H1 (cell line): ENCODE data around the gene SBNO2. TPM values are rescaled to one million over a fixed set of nuclear protein-coding genes. Genes with fewer than 3 reads are reported as not detected.
"Not testable (repeated sequence)": the region's sequence is repeated elsewhere in the genome, so short reads cannot be mapped to it uniquely, and the experiment has no call there.

Experiments used
- CTCF ChIA-PET: fragments of 300-600 bp; sonication (Branson Sonifier 250); formaldehyde crosslinking; loops from one replicate; lab custom pipeline; 2021; ENCODE audit not compliant: partially characterized antibody; lab: Charles Lee
- POLR2A ChIA-PET: fragments of 300-600 bp; sonication (Branson Sonifier 250); formaldehyde crosslinking; loops from one replicate; lab custom pipeline; 2021; ENCODE audit warnings: inconsistent platforms; ENCODE audit not compliant: partially characterized antibody; lab: Charles Lee
- DNase-seq, 2 experiments: peaks; one replicate each; pipeline versions ENCODE4 v3.0.0 to v3.0.0-alpha.2; 2010 to 2022; ENCODE audit warnings: low spot score in 2 of 2, low read depth in 1 of 2, mixed read lengths in 1 of 2
- FAIRE-seq: peaks from 2 replicates; lab custom pipeline; 2011; peaks lifted over from hg19 to GRCh38; lab: Jason Lieb, UNC
- H2AFZ ChIP-seq: 2 replicates; pipeline ENCODE4 v1.8.1; 2012; ENCODE audit warnings: low read length, inconsistent platforms
- H2AK5ac ChIP-seq: 2 replicates; pipeline ENCODE4 v1.6.1; 2013; ENCODE audit warnings: low read depth, low read length
- H2BK120ac ChIP-seq: replicated peaks from 2 replicates; pipeline ENCODE3; 2013; ENCODE audit warnings: low read depth, low read length, inconsistent platforms
- H2BK12ac ChIP-seq: 2 replicates; pipeline ENCODE4 v1.6.1; 2013; ENCODE audit warnings: low read depth, low read length
- H2BK15ac ChIP-seq: 2 replicates; pipeline ENCODE4 v1.6.1; 2013; ENCODE audit warnings: low read length
- H2BK20ac ChIP-seq: 2 replicates; pipeline ENCODE4 v1.6.1; 2013; ENCODE audit warnings: low read length
- H2BK5ac ChIP-seq: 2 replicates; pipeline ENCODE4 v1.6.1; 2013; ENCODE audit warnings: low read depth, low read length
- H3K14ac ChIP-seq: 2 replicates; pipeline ENCODE4 v1.6.1; 2013; ENCODE audit warnings: inconsistent platforms; ENCODE audit not compliant: insufficient read length
- H3K18ac ChIP-seq: 2 replicates; pipeline ENCODE4 v1.6.1; 2013; ENCODE audit warnings: low read length; ENCODE audit errors: extremely low read depth
- H3K23ac ChIP-seq: 2 replicates; pipeline ENCODE4 v1.6.1; 2013; ENCODE audit warnings: inconsistent platforms; ENCODE audit not compliant: insufficient read length
- H3K23me2 ChIP-seq: 2 replicates; pipeline ENCODE4 v1.6.1; 2013; ENCODE audit warnings: low read depth, low read length
- H3K27ac ChIP-seq: 2 replicates; pipeline ENCODE4 v1.6.1; 2011; ENCODE audit warnings: low read depth, low read length, inconsistent platforms
- H3K27me3 ChIP-seq, 4 experiments: replicated peaks in 1 of 4; 1 replicate in 1 of 4; 2 replicates in 3 of 4; pipeline versions ENCODE4 v1.6.1 to v1.8.1; 2011 to 2013; ENCODE audit warnings: low read length in 3 of 4, mild to moderate bottlenecking in 3 of 4, inconsistent platforms in 2 of 4, mixed read lengths in 2 of 4, moderate library complexity in 1 of 4; ENCODE audit not compliant: control insufficient read depth in 3 of 4, insufficient read depth in 3 of 4; ENCODE audit errors: extremely low read depth in 1 of 4
- H3K36me3 ChIP-seq, 4 experiments: 2 replicates each; pipeline versions ENCODE4 v1.6.1 to v1.8.1; 2011 to 2013; ENCODE audit warnings: mild to moderate bottlenecking in 4 of 4, low read length in 3 of 4, moderate library complexity in 2 of 4, control low read depth in 1 of 4, inconsistent platforms in 1 of 4; ENCODE audit not compliant: insufficient read depth in 4 of 4, control insufficient read depth in 2 of 4
- H3K4ac ChIP-seq: replicated peaks from 2 replicates; pipeline ENCODE3; 2013; ENCODE audit warnings: low read length, low read depth, mixed read lengths, inconsistent platforms; ENCODE audit not compliant: insufficient read length
- H3K4me1 ChIP-seq, 4 experiments: replicated peaks in 1 of 4; 1 replicate in 1 of 4; 2 replicates in 3 of 4; pipeline versions ENCODE4 v1.6.1 to v1.8.1; 2011 to 2013; ENCODE audit warnings: low read length in 3 of 4, inconsistent platforms in 2 of 4, mixed read lengths in 1 of 4; ENCODE audit not compliant: insufficient read depth in 4 of 4, control insufficient read depth in 3 of 4
- H3K4me2 ChIP-seq, 2 experiments: 2 replicates each; pipeline versions ENCODE4 v1.6.1 to v1.8.1; 2011 to 2013; ENCODE audit warnings: low read depth in 2 of 2, low read length in 2 of 2, control low read depth in 1 of 2, inconsistent platforms in 1 of 2, mild to moderate bottlenecking in 1 of 2; ENCODE audit not compliant: insufficient read depth in 1 of 2
- H3K4me3 ChIP-seq, 4 experiments: fragments of 200-600, 300-600 bp in 1 of 4; sonication (generic), shearing (Covaris generic), sonication (Bioruptor Twin) in 1 of 4; 2 replicates each; pipeline versions ENCODE4 v1.5.1 to v1.8.1; 2011 to 2016; ENCODE audit warnings: low read length in 4 of 4, low read depth in 3 of 4, control low read depth in 2 of 4, inconsistent platforms in 2 of 4, mild to moderate bottlenecking in 2 of 4, mixed read lengths in 1 of 4, moderate library complexity in 1 of 4; ENCODE audit not compliant: insufficient read depth in 2 of 4; ENCODE audit errors: extremely low read depth in 1 of 4
- H3K56ac ChIP-seq: replicated peaks from 2 replicates; pipeline ENCODE3; 2013; ENCODE audit warnings: low read depth, mild to moderate bottlenecking, mixed read lengths, low read length, inconsistent platforms; ENCODE audit not compliant: insufficient read length
- H3K79me1 ChIP-seq: 2 replicates; pipeline ENCODE4 v1.6.1; 2013; ENCODE audit warnings: low read depth, low read length, control low read depth
- H3K79me2 ChIP-seq, 2 experiments: 2 replicates each; pipeline versions ENCODE4 v1.6.1 to v1.8.1; 2012 to 2013; ENCODE audit warnings: low read length in 2 of 2, mild to moderate bottlenecking in 2 of 2, inconsistent platforms in 1 of 2; ENCODE audit not compliant: insufficient read depth in 2 of 2, control insufficient read depth in 1 of 2
- H3K9ac ChIP-seq, 4 experiments: replicated peaks in 1 of 4; 1 replicate in 1 of 4; 2 replicates in 3 of 4; pipeline versions ENCODE4 v1.6.1 to v1.8.1; 2011 to 2013; ENCODE audit warnings: low read depth in 3 of 4, low read length in 3 of 4, control low read depth in 2 of 4, mild to moderate bottlenecking in 2 of 4, moderate library complexity in 2 of 4, inconsistent platforms in 1 of 4; ENCODE audit errors: extremely low read depth in 1 of 4
- H3K9me3 ChIP-seq, 2 experiments: 2 replicates each; pipeline versions ENCODE4 v1.6.1 to v1.8.1; 2012 to 2013; ENCODE audit warnings: mild to moderate bottlenecking in 2 of 2, moderate library complexity in 2 of 2, control low read depth in 1 of 2, inconsistent platforms in 1 of 2, low read depth in 1 of 2, low read length in 1 of 2, mixed read lengths in 1 of 2; ENCODE audit not compliant: insufficient read depth in 2 of 2
- H4K20me1 ChIP-seq, 2 experiments: replicated peaks in 1 of 2; 2 replicates each; pipeline versions ENCODE3 to v1.8.1; 2011 to 2013; ENCODE audit warnings: inconsistent platforms in 2 of 2, low read length in 2 of 2, mild to moderate bottlenecking in 1 of 2; ENCODE audit not compliant: insufficient read depth in 2 of 2, control insufficient read depth in 1 of 2
- H4K5ac ChIP-seq: 2 replicates; pipeline ENCODE4 v1.6.1; 2013; ENCODE audit warnings: low read length, low read depth, mixed read lengths, inconsistent platforms; ENCODE audit not compliant: insufficient read length
- H4K8ac ChIP-seq: 2 replicates; pipeline ENCODE4 v1.8.0; 2013; ENCODE audit warnings: mild to moderate bottlenecking, moderate library complexity, low read length, inconsistent platforms; ENCODE audit not compliant: insufficient read depth; ENCODE audit errors: extremely low read depth
- H4K91ac ChIP-seq: replicated peaks from 2 replicates; pipeline ENCODE3; 2013; ENCODE audit warnings: low read length, mixed read lengths, inconsistent platforms; ENCODE audit not compliant: insufficient read length
- WGBS, 2 experiments: shearing (Covaris generic) in 1 of 2; methylation state at CpG; one replicate each; pipeline versions ENCODE4 v1.1.6 to v1.1.7; 2013 to 2015; ENCODE audit warnings: low lambda C conversion rate in 2 of 2, mixed read lengths in 2 of 2, inconsistent platforms in 1 of 2, low coverage in 1 of 2, missing lambda C conversion rate in 1 of 2; ENCODE audit not compliant: insufficient replicate concordance in 2 of 2, insufficient coverage in 1 of 2, insufficient read length in 1 of 2; ENCODE audit errors: extremely low coverage in 1 of 2, missing lambda C conversion rate in 1 of 2; 5-methylcytosine and 5-hydroxymethylcytosine counted together
- polyA plus RNA-seq, 7 experiments: library from polyadenylated mRNA; depleted of rRNA in 3 of 7; stranded (reverse) in 5 of 7; unstranded in 2 of 7; fragments of >200 nt in 5 of 7; fragments of 200-250 nt in 2 of 7; gene quantifications; 1 replicate in 5 of 7; 2 replicates in 1 of 7; 4 replicates in 1 of 7; pipeline versions ENCODE4 v1.2.1 to v1.2.3, GENCODE V29; 2011 to 2013; ENCODE audit warnings: missing spikeins in 2 of 7, mixed read lengths in 2 of 7
- total RNA-seq: library from RNA; stranded (reverse); fragmentation: NEBNext Ultra II Directional; extraction: Animal tissue kit (Norgen Biotek cat#: 25700); gene quantifications from 2 replicates; pipeline ENCODE4 v1.2.1, GENCODE V29; 2021

SBNO2 gene
- total and polyA plus RNA-seq, 2 of the 8 experiments (the other 6 are each of a cell fraction or from before 2014, with no cell fraction given): 12.2 to 31.4 TPM

- not testable (repeated sequence) for FAIRE-seq, H2BK20ac ChIP-seq, H3K9ac ChIP-seq, H2AFZ ChIP-seq, H3K36me3 ChIP-seq, H3K9me3 ChIP-seq, H4K20me1 ChIP-seq, H3K18ac ChIP-seq, H3K27me3 ChIP-seq, H3K27ac ChIP-seq, H2BK5ac ChIP-seq, H3K4me1 ChIP-seq, H3K4ac ChIP-seq, H3K23me2 ChIP-seq, H3K23ac ChIP-seq, H3K79me1 ChIP-seq, H2AK5ac ChIP-seq, H2BK12ac ChIP-seq, H3K56ac ChIP-seq, H3K4me2 ChIP-seq, H2BK15ac ChIP-seq, DNase-seq, H4K91ac ChIP-seq, H3K14ac ChIP-seq, H4K5ac ChIP-seq, H2BK120ac ChIP-seq, H3K79me2 ChIP-seq, H3K4me3 ChIP-seq, H4K8ac ChIP-seq
- ChIA-PET CTCF (interaction anchor here (0.9 to 3.3 kb wide), 6 partner anchors 11 to 88 kb away, joined by 3 to 19 read pairs (median 5); no protein-coding TSS in a partner anchor), POLR2A (interaction anchor here (0.6 to 2.0 kb wide), 9 partner anchors 9 to 97 kb away, joined by 3 to 6 read pairs (median 3); partner anchors contain the start of genes FAM174C and GPX4)
- 91% methylated on average over 4 of the region's 4 CpGs; no CpG with 5 or more reads in 1 of the 2 experiments for WGBS, 2 experiments
Observed at GRCh38 chr19:1200614-1201013, 26.5 kb upstream of the SBNO2 start.
